Stimulated activated CD4-positive, alpha-beta T cell treated with anti-CD3 and anti-CD28 coated beads, TNF-alpha, amount 100 ng/mL, for 4 hours (primary cell): Measurements from ENCODE around the gene SLC35G6.
"Not testable (repeated sequence)": the region's sequence is repeated elsewhere in the genome, so short reads cannot be mapped to it uniquely, and the experiment has no call there.

Experiments used
- DNase-seq, 3 experiments: peaks; one replicate each; pipeline ENCODE4 v3.0.0-alpha.2; 2020; ENCODE audit warnings: low read depth in 3 of 3

The SLC35G6 gene

DNA sequence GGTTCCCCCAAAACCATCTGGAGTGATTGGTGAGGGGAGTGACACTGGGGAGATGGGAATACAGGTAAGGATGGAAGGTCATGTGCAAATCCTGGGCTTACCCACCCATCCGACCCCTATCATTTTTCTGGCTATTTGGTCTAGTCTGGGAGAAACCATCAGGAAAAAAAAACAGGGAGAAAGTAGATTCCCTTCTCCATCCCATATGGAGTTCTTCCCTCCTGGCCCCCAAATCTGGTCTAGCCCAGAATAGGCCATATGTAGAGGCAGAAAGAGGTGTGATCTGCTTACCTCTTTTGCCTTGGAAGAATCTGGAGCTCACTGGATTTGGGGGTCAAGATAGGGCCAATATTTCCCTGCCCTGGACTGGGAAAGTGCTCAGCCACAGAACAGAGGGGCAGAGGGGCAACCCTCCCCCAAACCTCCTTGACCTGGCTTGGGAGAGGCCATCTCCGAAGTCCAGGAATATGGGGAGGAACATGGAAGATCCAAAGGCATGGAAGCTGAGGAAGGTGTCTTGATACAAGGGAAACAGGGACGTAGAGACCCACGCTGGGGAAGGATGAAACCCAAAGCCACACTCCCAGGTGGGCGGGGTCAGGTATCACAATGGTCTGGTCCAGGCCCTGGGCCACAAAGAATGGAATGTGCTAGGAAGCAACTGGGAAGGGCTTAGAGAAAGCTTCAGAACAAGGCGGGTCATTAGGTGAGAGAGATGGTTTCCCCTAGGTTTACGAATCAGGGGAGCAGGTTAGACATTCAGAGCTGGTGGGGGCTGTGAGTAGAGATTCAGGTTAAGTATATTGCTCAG, 20.2 kb upstream of the SLC35G6 start:
- DNase-seq = no peak

DNA sequence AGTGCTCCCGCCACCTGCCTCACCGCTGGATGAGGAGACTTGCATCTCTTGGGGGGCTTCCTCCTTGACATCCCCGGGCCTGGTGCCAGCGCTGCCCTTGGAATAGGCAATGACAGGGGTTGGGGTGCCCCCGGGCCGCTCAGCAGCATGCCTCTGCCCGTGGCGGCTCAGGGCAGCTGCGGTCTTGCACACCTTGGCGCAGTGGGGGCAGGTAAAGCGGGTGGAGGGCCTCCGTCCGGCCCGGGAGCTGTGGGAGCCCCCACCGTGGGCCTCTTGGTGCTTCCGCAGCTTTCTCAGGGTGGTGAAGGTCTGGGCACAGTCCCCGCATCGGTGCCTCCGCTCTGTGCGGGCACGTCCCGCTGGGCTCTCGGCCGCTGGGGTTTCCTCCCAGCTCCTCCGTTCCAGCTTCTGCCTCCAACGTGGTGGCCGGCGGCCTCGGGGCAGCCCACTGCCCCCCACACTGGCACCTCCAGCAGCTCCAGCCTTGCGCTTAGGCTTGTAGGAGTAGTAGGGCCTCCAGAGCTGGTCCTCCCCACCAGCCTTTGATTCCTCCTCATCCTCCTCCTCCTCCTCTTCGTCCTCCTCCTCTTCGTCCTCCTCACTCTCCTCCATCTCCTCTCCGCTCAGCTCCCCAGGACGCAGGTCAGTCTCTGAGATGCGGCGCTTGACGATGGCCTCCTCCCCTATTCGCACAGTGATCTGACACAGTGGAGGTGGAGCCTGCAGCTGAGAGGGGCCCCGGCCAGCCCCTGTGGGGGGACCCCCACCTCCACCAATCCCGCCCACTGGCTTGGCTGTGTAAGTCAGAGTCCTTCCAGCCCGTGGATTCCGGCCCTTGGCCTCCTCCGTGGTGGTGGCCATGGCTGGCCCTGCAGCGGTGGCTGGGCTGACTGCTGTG, 18.5 kb upstream of the SLC35G6 start:
- no peak for DNase-seq

DNA sequence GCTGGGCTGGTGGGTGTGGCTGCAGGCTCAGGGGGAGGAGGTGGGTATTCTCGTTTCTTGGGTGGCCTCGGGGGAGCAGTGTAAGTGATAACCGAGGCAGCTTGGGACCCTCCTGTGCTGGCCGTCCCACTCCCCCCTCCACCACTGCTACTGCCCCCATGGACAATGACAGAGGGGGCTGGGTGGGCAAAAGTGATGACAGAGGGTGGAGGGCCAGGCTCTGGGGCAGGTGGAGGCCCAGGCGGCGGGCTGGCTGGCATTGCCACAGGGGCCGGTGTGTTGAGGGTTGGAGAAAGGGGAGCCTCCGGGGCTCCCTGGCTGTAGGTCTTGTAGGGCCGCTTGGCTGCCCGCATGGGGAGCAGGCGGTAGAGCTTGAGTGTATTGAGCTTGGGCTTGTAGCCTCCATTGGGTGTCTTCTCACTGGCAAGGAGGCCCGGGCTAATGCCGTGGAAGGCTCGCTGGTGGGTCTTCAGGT, 17.8 kb upstream of the SLC35G6 start:
- DNase-seq = no peak

DNA sequence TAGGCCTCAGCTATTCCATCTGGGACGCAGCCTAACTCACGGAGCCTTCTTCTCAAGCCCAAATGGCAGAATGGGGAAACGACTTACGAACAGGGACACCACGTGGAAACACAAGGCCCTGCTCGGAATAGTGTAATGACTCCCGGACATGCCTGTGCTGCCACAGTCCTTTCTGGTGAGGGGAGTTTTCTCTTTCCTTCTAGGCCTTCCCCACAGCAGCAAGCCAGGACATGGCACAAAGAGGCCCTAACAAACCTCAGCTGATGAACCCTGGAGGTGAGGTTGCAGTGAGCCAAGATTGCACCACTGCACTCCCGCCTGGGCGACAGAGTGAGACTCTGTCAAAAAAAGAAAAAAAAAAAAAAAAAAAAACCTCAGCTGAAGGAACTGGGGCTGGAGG, 17.2 kb upstream of the SLC35G6 start:
- no peak for DNase-seq

DNA sequence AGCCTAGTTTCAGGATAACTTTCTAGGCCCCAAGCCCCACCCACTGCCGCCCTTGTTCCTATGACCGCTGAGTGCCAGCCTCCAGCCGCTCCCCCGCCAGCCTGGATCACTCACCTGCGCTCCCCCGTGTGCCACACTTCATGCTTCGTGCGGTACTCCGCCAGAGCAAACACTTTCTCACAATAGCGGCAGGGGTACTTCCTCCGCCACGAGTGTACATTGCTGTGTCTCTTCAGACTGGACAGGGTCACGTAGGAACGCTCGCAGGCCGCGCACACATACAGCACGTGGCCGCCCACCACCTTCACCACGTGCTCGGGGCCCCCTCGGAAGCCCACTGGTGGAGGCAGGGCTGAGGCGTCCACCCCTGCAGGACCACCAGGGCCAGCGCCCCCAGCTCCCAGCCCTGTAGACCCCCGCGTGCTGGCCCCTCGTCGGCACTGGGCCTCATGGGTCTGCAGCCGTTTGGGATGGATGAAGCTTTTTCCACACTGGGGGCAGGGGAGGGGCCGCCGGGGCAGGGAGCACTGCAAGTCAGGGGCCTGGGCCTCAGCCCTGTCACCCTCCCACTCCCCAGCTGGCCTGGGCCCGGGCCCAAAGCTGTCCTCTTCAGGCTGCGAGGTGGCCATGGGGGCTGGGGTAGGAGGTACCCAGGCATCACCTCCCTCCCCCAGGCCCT, 15.5 kb upstream of the SLC35G6 start:
- DNase-seq = no peak

DNA sequence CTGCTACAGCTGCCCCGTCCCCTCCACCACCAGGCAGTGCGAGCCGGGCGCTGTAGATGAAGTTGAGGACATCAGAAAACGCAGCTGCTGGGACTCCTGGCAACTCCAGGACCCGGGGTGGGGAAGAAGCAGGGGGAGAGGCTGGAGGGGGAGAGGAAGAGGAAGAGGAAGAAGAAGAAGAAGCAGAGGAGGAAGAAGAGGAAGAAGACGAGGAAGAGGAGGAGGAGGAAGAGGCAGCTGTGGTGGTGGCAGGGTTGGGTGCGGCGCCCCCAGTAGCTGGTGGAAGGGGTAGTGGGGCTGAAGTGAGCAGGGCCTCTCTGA, 15.0 kb upstream of the SLC35G6 start:
- DNase-seq = no peak

DNA sequence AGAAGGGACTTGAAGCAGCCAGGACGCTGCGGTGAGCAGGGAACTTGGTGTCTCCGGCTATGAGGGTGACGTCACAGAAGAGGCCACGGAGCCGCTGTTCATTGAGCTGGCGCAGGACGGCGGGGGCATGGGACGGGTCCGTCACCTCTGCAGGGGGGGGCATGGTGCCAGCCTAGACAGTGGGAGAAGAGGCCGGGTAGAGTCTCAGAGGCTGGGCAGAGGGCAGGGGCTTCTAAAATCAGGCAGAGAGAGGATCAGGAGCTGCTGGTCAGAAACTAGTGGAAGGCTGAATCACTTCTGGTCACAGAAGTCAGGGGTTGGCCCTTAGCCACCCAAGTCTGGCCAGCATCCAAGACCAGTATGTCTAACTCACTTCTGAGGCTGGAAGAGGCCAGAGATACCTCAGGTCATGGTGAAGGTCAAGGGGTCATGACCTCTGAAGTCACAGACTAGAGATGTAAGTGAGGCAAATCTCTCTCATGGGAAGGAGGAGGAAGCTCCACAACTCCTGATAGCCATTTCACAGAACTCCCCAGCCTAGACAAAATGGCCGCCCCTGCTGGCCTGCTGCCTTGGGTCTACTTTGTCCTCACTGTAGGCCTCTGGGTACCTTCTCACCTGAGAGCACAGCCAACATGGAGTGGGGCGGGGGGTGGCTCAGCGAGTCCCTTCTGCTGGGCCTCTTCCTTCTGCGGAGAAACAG, 14.5 kb upstream of the SLC35G6 start:
- DNase-seq = no peak

DNA sequence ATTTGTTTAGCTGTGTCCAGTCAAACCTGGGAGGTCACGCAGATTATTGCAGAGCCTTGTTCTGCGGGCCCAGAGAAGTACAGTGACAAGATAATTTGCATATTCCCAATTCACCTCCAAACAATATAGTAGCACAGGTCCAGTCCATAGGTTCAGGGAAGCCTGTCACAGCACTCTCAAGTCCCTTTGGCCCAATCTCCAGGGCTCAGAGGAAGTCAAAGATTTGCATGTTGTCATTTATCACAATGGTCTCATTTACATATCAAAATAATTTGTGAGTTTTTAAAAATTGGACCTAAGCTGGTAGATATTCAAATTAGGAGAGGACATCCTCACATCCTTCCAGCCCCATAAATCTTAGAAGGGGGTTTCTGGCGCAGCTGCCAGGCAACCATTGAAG, 13.7 kb upstream of the SLC35G6 start:
- DNase-seq = no peak

DNA sequence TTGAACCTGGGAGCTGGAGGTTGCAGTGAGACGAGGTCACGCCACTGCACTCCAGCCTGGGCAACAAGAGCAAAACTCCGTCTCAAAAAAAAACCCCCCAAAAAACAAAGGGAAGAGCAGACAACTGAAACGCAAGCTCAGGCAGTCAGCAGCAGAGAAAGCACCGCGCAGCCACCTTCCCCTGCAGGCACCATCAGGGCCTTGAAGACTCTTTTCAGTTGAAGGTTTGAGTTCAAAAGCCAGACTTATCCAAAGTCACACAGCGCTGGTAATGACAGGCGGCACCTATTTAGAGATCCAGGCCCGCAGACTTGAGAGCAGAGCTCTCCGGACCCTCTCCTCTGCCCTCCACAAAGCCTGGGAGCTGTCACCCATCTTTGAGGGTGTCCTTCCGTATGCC, 13.0 kb upstream of the SLC35G6 start:
- no peak for DNase-seq

DNA sequence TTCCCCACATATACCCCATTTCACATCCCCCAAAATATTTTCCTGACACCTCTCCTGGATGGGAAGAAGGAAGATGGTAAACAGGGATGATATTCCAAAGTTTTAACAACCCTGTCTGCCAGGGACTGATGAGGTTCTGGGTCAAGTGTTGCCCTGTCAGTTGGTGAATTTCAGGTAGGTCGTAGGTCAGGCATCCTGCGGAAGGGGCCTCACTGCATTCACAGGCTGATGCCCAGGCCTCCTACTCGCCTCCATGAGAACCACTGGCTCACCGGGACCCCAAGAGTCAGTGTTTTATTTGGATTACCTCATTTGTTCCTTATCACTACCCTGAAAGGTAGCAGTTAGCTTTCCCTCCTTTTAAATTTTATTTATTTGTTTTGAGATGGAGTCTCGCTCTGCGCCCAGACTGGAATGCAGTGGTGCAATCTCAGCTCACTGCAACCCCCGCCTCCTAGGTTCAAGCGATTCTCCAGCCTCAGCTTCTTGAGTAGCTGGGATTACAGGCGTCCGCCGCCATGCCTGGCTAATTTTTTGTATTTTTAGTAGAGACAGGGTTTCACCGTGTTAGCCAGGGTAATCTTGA, 12.3 kb upstream of the SLC35G6 start:
- no peak for DNase-seq

DNA sequence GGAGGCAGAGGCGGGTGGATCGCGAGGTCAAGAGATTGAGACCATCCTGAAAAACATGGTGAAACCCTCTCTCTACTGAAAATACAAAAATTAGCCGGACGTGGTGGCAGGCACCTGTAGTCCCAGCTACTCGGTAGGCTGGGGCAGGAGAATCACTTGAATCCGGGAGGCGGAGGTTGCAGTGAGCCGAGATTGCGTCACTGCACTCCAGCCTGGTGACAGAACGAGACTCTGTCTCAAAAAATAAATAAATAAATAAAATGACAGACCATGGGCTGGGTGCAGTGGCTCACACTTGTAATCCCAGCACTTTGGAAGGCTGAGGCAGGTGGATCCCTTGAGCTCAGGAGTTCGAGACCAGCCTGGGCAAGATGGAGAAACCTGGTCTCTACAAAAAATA, 11.4 kb upstream of the SLC35G6 start:
- not testable (repeated sequence) for DNase-seq

DNA sequence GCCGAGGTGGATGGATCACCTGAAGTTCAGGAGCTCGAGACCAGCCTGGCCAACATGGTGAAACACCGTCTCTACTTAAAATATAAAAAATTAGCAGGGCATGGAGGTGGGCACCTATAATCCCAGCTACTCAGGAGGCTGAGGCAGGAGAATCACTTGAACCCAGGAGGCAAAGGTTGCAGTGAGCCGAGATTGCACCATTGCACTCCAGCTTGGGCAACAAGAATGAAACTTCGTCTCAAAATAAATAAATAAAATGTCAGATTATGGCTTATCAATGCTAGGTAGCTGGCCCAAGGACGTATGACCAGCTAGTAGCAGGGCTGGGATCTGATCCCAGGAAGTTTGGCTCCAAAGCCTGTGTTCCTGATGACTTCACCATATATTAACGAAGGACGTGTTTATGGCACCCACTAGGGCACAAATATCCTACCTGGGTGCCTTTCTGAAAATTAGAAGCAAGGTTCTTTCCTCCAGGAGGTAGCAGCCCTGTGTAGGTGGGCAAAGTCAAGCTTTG, 10.7 kb upstream of the SLC35G6 start:
- DNase-seq = not testable (repeated sequence)

DNA sequence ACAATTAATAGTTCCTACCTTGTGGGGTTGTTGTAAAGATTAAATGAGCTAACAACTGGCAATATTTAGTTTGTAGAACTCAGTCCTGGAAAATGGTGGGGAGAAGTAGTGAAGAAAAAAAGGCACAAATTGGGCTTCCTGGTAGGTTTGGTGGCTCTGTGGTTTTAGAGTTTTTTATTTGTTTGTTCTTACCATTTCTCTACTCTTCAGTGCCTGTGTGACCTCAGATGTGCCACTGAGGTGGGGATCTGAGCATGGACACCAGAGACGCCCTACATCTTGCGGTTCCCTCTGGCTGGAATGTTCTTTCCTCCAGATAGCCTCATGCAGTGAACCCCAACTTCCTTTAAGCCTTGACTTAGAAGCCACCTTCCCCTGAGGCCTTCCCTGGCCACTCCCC, 9.5 kb upstream of the SLC35G6 start:
- DNase-seq = no peak

DNA sequence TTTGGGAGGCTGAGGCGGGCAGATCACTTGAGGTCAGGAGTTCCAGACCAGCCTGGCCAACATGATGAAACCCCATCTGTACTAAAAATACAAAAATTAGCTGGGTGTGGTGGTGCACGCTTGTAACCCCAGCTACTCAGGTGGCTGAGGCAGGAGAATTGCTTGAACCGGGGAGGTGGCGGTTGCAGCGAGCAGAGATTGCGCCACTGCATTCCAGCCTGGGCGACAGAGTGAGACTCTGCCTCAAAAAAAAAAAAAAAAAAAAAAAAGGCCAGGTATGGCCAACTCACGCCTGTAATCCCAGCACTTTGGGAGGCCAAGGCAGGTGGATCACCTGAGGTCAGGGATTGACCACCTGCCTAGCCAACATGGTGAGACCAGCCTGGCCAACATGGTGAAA, 6.5 kb upstream of the SLC35G6 start:
- not testable (repeated sequence) for DNase-seq

DNA sequence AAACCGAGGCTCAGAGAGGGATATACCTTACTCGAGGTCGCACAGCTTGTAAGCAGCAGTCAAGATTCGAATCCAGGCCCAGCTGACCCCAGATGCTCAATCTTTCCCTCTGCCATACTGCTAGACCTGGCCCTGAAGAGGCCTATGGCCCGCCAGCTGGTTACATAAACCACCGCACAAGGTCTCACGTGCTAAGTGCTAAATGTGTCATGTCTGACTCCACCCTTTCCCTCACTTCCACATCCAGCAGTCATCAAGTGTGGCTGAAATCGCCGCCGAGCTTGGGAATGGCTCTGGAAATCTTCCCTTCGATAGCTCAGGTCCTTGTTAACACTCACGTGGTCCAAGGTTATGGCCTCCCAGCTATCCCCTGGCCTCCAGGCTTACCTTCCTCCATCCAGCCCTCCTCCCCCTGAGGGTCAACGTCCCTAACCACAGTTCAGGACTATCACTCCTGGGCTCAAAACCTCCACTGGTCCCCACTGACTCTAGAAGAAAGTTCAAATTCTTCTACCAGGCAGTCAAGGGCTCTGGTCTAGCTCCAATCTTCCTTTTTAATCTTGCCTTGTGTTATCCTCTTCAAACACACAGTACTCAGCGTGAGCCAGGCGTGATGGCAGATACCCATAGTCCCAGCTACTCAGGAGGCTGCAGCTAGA, 5.4 kb upstream of the SLC35G6 start:
- no peak for DNase-seq

DNA sequence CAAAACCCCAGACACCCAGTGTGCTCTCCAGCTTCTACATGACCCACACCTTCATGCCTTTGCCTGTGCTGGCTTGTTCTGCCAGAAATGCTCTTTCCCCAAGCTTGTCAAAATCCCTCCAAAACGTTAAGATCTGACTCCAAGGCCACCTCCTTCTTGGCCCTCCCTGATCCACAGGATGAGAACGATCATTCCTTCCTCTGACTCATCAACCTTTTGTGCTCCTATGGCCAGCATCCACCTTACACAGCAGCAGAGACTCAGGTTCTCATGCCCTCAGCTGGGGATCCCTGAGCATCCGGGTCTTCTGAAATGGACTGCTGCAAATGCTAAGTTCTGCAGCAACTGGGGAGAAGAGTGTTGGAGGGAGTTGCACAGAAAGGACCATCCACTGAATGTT, 4.8 kb upstream of the SLC35G6 start:
- DNase-seq = no peak

DNA sequence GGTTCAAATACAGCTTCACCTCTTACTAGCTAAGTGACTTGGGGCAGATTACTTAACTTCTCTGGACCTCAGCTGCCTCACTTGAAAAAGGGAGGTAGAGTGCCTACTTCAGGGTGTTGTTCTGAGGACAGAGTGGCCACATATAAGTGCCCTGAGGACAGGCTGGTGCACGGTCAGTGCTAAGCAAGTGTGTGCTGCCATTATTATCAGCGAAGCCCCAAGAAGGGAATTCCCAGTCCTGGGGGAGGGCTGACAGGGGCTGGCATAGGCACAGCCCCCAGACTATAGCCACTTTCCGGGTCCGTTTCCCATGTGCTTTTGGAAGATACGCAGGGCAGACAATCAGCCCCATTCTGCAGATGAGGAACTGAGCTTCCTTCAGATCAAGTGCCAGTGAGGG, 4.3 kb upstream of the SLC35G6 start:
- no peak for DNase-seq

DNA sequence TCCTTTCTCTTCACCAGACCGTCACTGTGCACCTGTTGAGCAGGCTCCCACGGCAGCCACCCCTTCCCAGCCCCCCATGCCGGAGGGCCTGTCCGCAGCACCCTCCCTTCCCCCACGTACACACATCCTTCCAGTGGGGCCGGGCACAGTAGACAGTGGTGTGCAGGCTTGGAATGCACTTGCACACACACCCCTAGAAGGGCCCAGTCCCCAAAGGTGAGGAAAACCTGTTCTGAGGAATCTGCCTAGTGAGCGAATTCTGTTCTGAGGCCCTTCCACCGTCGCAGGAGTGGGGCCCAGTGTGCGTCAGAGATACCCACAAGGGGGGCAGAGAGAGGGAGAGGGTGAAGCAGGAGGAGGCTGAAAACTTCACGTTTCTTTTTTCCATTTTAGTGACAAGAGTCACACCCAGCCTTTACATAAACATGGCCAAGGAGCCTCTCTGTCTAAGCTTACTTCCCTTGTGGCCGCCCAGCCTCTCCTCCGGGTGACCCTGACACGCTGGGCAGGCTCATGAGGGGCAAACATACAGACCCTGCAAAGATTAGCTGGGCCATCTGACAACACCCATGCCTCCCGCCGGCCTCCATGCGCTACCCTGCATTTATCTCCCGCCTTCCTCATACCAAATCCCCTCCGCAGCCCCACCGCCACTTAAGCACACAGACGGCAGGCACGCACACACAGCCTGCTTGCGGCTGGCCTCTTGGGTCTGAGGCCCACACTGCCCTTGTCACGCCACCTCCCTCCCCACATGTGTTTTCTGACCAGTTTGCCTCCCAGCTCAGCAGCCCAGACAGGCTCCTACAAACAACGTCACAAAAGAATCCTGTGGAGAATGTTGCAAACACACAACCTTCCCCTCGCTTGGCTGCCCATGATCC, 3.6 kb upstream of the SLC35G6 start:
- no peak for DNase-seq
